SK-N-SH treated with all-trans-retinoic acid at 6 μM for 48 hours (cell line): ENCODE measurements around the gene WRAP73.

ENCODE experiments used
- ISL1 ChIP-seq: fragments of 250-450 bp; sonication (Bioruptor Pico); IDR thresholded peaks from 2 replicates; pipeline ENCODE4 v2.1.2; 2022; ENCODE audit warnings: mild to moderate bottlenecking, moderate library complexity
- PPARA ChIP-seq: fragments of 250-450 bp; sonication (Bioruptor Pico); IDR thresholded peaks from 2 replicates; pipeline ENCODE4 v1.5.0; 2020; ENCODE audit warnings: mild to moderate bottlenecking, borderline replicate concordance
- RARB ChIP-seq: fragments of 250-450 bp; sonication (Bioruptor Pico); IDR thresholded peaks from 2 replicates; pipeline ENCODE4 v1.8.0; 2021; ENCODE audit warnings: mild to moderate bottlenecking, moderate library complexity
- SNAI2 ChIP-seq: fragments of 250-450 bp; sonication (Bioruptor Pico); IDR thresholded peaks from 2 replicates; pipeline ENCODE4 v1.5.0; 2020; ENCODE audit warnings: mild to moderate bottlenecking, moderate library complexity
- TOX ChIP-seq: fragments of 250-450 bp; sonication (Bioruptor Pico); IDR thresholded peaks from 2 replicates; pipeline ENCODE4 v1.8.0; 2021; ENCODE audit warnings: mild to moderate bottlenecking, moderate library complexity, borderline replicate concordance
- ZFP30 ChIP-seq: fragments of 450-650 bp; formaldehyde crosslinking; IDR thresholded peaks from 2 replicates; pipeline ENCODE4 v1.5.0; 2022; ENCODE audit warnings: mild to moderate bottlenecking, moderate library complexity
- ZNF565 ChIP-seq: fragments of 450-650 bp; formaldehyde crosslinking; conservative IDR thresholded peaks from 2 replicates; pipeline ENCODE4 v1.5.0; 2020; ENCODE audit warnings: low read depth, mild to moderate bottlenecking, moderate library complexity
- ZNF8 ChIP-seq: fragments of 450-650 bp; formaldehyde crosslinking; IDR thresholded peaks from 2 replicates; pipeline ENCODE4 v1.5.0; 2020; ENCODE audit warnings: mild to moderate bottlenecking, moderate library complexity
- TF ChIP-seq, protein P1 (sequence below): fragments of 250-450 bp; sonication (Bioruptor Pico); IDR thresholded peaks from 2 replicates; pipeline ENCODE4 v1.5.0; 2020; ENCODE audit warnings: mild to moderate bottlenecking, moderate library complexity
- TF ChIP-seq, protein P2 (sequence below): fragments of 250-450 bp; sonication (Bioruptor Pico); IDR thresholded peaks from 2 replicates; pipeline ENCODE4 v1.8.0; 2020; ENCODE audit warnings: mild to moderate bottlenecking, moderate library complexity, borderline replicate concordance
- TF ChIP-seq, protein P3 (sequence below): fragments of 250-450 bp; sonication (Bioruptor Pico); IDR thresholded peaks from 2 replicates; pipeline ENCODE4 v1.5.1; 2021; ENCODE audit warnings: mild to moderate bottlenecking, moderate library complexity

DNA sequence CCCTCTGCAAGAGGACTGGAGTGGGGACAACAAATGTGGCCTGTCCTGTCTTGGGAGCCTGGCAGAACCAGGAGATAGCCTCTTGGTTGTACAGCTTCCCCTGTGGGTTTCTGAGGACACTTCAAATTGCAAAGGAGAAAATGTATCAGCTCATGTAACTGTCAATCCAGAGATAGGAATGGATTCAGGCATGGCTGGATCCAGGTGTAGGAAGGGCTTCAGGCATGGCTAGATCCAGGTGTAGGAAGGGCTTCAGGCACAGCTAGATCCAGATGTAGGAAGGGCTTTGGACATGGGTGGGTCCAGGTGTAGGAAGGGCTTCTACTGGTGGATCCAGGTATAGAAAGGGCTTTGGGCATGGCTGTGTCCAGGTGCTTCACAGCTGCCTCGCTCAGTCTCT, 33.3 kb upstream of the WRAP73 start:
- no peak for TF ChIP-seq RARB (CRISPR knock-in tag)
- TF ChIP-seq TOX (CRISPR knock-in tag), result no peak
- TF ChIP-seq, protein P1, sequence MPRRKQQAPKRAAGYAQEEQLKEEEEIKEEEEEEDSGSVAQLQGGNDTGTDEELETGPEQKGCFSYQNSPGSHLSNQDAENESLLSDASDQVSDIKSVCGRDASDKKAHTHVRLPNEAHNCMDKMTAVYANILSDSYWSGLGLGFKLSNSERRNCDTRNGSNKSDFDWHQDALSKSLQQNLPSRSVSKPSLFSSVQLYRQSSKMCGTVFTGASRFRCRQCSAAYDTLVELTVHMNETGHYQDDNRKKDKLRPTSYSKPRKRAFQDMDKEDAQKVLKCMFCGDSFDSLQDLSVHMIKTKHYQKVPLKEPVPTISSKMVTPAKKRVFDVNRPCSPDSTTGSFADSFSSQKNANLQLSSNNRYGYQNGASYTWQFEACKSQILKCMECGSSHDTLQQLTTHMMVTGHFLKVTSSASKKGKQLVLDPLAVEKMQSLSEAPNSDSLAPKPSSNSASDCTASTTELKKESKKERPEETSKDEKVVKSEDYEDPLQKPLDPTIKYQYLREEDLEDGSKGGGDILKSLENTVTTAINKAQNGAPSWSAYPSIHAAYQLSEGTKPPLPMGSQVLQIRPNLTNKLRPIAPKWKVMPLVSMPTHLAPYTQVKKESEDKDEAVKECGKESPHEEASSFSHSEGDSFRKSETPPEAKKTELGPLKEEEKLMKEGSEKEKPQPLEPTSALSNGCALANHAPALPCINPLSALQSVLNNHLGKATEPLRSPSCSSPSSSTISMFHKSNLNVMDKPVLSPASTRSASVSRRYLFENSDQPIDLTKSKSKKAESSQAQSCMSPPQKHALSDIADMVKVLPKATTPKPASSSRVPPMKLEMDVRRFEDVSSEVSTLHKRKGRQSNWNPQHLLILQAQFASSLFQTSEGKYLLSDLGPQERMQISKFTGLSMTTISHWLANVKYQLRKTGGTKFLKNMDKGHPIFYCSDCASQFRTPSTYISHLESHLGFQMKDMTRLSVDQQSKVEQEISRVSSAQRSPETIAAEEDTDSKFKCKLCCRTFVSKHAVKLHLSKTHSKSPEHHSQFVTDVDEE, result no peak
- TF ChIP-seq PPARA, result no peak
- TF ChIP-seq, protein P2, sequence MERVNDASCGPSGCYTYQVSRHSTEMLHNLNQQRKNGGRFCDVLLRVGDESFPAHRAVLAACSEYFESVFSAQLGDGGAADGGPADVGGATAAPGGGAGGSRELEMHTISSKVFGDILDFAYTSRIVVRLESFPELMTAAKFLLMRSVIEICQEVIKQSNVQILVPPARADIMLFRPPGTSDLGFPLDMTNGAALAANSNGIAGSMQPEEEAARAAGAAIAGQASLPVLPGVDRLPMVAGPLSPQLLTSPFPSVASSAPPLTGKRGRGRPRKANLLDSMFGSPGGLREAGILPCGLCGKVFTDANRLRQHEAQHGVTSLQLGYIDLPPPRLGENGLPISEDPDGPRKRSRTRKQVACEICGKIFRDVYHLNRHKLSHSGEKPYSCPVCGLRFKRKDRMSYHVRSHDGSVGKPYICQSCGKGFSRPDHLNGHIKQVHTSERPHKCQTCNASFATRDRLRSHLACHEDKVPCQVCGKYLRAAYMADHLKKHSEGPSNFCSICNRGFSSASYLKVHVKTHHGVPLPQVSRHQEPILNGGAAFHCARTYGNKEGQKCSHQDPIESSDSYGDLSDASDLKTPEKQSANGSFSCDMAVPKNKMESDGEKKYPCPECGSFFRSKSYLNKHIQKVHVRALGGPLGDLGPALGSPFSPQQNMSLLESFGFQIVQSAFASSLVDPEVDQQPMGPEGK, result no peak
- no peak for TF ChIP-seq ZNF8 (CRISPR knock-in tag)
- TF ChIP-seq ISL1 (CRISPR knock-in tag), result no peak
- TF ChIP-seq ZFP30 (CRISPR knock-in tag), result no peak
- TF ChIP-seq, protein P3, sequence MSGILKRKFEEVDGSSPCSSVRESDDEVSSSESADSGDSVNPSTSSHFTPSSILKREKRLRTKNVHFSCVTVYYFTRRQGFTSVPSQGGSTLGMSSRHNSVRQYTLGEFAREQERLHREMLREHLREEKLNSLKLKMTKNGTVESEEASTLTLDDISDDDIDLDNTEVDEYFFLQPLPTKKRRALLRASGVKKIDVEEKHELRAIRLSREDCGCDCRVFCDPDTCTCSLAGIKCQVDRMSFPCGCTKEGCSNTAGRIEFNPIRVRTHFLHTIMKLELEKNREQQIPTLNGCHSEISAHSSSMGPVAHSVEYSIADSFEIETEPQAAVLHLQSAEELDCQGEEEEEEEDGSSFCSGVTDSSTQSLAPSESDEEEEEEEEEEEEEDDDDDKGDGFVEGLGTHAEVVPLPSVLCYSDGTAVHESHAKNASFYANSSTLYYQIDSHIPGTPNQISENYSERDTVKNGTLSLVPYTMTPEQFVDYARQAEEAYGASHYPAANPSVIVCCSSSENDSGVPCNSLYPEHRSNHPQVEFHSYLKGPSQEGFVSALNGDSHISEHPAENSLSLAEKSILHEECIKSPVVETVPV (CRISPR knock-in tag), result no peak
- no peak for TF ChIP-seq SNAI2 (CRISPR knock-in tag)
- TF ChIP-seq ZNF565 (CRISPR knock-in tag), result no peak
